HL-60/S4 treated with retinoic acid at 250 ng/mL for 4 days and 3 days (cell line): ENCODE results near the gene MAPK10.
"Not testable (repeated sequence)": the region's sequence is repeated elsewhere in the genome, so short reads cannot be mapped to it uniquely, and the experiment has no call there.

Source experiments
- in situ Hi-C: fragments of 300-500 bp; cut with MboI; formaldehyde crosslinking; loops from 2 replicates; pipeline ENCODE4 v1.7.0; 2022; ENCODE audit warnings: low sequenced_read_pairs

The MAPK10 gene

DNA sequence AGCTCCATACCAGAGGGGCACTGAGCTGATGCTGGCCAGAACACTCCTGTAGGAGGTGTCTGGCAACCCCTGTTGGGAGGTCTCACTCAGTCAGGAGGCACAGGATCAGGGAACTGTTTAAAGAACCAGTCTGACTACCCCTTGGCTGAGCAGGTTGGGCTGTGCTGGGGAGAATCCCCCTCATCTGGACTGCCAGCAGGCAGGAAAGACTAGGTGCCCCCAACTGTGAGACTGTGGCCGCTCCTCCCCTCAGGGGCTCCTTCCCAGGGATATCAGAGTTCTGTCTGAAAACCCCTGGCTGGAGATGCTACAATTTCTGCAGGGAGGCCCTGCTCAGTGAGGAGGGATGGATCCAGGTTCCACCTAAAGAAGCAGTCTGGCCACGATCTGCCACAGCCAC, 245.3 kb downstream of the MAPK10 start:
- in situ Hi-C loops: no loop called here

DNA sequence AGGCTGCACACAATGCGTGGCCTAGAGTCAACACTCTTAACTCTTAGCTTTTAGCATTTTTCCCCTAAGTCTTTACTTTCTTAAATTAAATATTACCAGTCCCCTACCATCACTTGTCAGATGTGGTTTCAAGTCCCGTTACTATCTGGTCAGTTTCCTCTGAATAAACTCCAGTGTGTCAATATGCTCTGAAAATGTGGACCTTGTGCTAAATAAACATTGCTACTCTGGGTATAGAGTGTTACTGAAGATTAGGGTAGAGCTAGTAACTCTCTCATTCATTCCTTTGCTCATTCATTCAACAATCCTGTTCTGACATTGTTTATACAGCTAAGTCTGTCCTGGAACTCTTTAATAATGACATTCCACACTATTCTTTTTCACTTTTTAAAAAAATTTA, 251.0 kb downstream of the MAPK10 start:
- in situ Hi-C loops: no loop called here

DNA sequence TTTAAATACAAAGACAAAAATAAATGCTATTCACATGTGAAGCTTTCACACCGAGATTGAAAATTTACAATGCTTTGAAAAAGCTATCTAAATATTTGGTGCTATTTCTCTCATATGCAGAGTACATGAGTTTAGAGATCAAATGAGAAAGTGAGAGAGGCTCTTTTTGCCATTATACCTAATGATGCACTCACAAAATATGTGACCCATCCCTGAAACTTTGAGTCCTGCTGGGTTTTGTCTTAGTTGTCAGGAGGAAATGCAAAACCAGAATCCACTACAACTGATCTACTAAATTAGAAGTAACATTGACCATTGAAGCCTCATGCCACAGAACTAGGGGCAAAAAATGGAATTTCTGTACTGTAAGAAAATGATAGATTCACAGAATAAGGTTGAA, 251.7 kb downstream of the MAPK10 start:
- in situ Hi-C loops: no loop called here

DNA sequence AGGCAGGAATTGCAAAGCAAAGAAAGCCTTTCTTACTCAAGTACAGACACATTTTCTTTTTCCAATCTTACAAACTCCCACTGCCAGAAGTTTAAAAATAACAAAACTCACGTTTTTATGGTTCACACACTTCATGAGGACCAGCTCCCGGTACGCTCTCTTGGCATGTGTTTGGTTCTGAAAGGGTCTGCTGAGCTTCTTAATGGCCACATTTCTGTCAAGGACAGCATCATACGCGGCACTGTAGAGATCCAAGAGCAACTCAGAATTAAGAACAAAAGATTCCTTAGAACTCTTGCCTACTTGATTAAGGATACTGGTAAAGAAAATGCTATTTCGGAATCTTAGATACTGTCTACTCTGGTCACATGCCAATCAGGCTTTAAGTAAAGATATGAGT, 252.7 kb downstream of the MAPK10 start:
- in situ Hi-C loops: no loop called here

DNA sequence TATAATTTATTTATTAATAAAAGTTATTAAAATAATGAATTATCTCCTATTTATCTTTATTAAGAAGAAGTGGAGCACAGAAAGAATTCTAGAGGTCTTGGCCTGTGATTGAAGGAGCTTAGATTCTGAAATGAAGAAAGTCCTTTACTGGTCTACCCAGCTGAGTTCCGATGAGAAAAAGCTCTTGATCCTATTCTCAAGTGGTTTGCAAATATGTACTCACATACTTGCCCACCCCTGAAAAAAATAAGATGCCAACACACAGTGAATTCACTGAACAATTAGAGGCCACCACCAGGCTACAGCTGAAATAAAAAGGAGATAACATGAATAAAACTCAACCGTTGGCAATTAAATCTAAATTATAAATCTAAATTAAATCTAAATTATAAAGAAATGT, 253.4 kb downstream of the MAPK10 start:
- in situ Hi-C loops: no loop called here

DNA sequence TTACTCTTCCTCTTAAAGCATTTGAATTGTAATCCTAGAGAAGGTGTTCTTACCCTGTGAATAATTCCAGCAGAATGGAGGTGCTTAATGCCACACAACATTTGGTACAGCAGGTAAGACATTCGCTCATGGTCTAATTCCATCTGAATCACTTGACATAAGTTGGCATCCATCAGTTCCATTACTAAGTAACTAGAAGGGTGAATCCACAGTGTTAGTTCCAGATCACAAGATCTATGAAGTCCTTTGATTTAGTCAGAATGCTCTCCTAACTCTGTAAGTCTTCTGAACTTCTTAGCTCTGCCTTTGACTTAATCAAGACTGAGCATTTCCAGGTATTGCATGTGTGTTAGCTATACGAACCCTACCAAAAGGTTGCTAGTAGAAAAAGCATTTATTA, 258.0 kb downstream of the MAPK10 start:
- in situ Hi-C loops: no loop called here

DNA sequence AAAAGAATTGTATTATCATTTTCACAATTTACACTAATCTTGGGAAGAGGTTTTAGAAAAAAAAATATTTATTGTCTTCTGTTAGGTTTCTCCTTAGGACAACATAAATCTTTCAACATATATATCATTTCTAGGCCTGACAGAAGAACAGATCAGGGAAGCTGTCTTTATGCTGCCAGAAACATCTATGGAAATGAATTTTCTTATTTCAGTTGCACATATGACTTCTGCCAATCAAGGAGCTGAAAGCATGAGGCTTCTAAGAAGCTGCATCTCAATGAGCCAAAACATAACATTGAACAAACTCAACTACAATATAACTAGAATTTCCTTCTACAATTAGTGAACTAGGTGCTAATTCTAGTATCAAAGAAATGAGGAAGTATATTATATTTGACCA, 258.4 kb downstream of the MAPK10 start:
- in situ Hi-C loops: no loop called here

DNA sequence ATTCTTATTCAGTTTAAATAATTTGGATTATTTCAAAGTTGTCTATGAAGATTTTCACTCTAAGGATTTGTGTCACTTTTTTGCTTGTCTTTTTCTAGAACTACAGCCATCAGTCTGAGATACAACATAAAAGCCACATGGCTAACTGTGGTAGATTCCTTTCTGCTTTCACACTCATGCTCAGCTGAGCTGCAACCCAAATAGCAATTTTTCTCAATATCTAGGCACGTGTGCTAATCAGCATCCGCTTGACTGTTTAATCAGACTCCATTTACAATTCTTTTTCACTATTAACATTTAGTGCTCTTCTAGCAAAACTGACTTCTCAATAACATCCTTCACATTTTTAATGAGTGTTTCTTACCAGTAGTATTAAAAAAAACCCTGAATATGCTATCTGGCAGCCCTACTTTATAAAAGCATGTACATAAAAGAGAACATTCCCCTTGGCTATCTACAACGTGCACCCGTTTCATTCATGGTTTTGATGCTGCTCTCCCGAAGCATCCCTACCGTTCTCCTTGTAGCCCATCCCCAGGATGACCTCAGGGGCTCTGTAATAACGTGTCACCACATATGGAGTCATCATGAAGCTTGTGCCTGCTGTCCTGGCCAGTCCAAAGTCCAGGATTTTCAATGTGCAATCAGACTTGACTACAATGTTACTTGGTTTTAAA, 259.2 kb downstream of the MAPK10 start:
- in situ Hi-C loops: no loop called here

DNA sequence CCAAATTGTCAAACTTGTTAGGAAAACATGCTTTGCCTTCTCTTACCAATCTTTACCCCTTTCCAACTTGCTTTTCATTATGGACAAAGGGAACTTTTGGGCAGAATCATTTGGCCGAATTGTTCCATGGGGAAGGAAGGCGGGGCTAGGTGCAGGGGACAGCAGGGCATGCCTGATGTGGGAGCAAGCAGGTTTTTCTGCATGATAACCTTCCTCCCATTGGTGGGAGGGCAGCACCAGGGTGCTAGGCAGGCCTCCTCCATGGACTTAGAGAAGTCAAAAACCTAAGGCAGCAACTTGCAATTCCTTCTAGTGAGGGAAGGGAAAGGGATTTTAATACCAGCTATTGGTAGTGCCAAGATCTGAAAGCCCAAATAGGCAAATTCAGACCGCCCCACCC, 260.5 kb downstream of the MAPK10 start:
- in situ Hi-C loops: no loop called here

DNA sequence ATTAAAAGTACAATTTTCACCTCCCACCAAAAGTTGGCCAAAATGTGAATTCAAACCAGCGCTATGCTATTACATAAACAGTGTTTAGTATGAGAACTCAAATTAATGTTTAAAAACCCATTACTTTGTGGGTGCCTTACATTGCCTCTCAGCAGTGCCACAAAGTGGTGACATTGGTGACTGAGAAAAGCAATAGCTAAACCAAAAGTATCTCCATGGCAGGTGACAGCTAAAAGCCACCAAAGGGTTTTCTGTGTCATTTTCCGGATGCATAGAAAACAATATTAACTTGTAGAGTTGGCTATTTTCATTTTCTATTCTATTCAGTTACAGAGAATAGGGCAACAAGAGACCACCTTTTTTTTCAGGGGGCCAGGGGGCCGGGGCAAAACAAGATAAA, 261.2 kb downstream of the MAPK10 start:
- in situ Hi-C loops: no loop called here

DNA sequence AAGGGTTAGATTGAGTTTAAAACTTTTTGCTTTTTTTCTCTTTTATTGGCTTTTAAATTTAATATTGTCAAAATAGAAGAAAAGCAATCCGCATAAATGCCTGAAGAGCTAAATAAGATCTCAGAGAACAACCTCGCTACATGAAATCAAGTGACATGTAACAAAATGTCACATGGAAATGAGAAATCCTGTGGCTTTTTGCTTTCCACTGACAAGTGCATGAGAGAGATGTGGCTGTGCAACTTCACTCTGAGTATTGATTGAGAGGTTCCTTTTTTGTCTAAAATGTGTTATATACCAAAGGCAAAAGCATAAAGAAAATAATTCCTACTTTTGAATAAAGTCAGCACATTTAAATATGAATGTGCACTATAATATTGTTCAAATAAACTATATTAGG, 263.5 kb downstream of the MAPK10 start:
- in situ Hi-C loops: no loop called here

DNA sequence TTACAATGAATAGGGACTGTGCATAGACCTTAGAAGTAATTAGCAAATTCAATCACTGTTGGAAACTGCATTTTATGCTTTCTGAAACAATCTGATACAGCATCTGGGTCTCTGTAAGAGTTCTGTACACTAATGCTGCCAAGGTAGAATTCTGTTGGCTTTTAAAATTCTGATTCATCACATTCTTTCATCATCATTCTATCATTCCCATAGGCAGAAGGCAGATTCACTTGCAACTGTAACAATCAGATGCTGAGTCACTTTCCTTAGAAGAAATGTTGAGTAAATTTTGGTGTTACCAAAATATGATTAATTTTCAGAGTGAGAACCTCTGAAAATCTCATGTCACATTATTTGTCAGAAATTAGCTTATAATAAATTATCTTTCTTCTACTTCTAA, 267.2 kb downstream of the MAPK10 start:
- in situ Hi-C loops: no loop called here

DNA sequence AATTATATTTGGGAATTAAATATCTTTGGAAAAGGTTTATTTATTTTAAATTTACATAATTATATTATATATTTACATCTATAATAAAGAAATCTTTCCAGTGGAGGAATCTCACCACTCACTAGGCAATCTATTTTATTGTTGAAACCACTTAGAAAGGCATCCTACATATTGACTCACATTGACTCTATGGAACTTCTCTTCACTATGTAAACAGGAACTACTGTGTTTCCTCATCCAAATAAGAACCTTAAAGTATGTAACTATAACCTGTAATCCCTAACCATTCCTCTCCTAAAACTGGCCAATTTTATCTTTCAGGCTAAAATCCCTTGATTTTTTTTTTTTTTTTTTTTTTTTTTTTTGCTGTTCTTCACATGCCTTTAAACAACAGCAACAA, 268.7 kb downstream of the MAPK10 start:
- in situ Hi-C loops: no loop called here

DNA sequence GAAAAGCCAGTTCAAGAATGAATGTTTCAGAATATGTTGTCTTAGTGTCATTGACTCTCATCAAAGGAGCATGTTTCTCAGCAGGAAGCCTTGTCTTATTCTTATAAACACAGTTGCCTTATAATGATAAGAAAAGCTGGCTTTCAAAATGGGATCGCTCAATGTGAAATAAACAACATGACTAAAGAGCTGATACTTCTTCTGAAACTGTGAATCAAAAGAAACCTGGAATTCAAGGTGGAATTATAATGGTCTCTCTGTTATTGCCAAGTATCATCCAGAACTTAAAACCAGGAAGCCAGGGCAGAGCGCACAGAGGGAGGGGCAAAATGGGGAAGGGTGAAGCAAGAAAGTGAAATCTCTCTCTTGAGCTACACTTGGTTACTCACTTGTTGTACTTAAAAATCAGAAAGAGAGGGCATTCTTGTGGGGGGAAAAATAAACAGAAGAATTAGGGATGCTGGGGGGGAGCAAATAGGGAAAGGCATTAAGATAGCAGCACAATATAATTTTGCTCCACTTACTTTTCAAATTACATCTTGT, 270.0 kb downstream of the MAPK10 start:
- in situ Hi-C loops: no loop called here

DNA sequence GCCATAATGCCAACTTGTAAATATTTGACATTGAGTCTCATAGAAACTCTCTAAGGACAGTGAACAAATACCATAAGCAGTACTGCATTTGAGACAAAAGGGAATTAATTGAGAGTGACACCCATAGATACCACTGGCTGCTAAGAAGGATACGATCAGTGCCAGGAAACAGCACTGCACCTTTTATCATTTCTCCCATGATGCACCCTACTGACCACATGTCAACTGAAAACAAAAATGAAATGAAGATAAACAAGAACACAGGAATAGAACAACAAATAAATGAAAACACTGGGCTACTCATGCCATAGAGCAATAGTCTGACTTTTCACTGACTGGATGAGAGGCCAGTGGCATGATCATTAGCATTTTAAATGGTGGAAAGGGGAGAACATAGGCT, 270.8 kb downstream of the MAPK10 start:
- in situ Hi-C loops: no loop called here

DNA sequence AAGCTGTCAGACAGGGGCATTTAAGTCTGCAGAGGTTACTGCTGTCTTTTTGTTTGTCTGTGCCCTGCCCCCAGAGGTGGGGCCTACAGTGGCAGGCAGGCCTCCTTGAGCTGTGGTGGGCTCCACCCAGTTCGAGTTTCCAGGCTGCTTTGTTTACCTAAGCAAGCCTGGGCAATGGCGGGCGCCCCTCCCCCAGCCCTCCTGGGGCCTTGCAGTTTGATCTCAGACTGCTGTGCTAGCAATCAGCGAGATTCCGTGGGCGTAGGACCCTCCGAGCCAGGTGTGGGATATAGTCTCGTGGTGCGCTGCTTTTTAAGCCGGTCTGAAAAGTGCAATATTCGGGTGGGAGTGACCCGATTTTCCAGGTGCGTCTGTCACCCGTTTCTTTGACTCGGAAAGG, 284.1 kb downstream of the MAPK10 start:
- in situ Hi-C loops: not testable (repeated sequence)

DNA sequence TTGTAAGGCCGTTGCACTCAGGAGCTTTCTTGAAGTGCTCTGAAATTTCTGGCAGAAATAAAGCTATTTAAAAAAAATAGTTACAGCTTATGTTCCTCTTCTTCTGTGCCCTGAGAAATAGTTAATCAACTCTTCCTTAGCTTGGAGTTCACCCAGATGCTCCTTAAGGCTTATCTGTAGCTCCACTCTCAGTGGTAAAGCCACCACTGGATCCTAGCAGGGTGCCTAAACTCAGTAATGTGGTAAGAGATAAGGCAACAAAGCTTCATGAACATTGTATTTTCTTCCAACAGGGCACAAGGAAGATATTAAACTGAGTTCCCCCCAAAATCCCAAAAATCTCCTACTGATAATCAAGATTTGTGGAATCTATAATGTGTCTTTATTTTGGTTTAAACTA, 299.5 kb downstream of the MAPK10 start:
- in situ Hi-C loops: no loop called here

DNA sequence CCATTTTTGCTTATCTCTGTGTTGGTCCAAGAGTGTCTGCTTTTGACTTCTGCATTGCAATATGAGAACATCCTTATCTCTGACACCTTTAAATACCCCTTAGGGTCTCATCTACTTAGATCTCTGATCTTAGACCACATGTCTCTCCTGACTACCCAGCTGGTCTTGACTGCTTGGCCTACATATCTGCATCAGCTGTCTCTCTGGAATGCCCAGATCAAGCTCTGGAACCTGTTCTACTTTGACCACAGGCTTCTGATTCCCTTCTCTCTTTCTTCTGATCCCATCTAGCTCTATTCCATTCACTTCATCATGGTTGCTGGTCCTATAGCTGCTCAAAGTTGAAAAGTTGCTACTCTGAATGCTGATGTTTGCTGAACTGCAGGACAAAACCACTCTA, 301.2 kb downstream of the MAPK10 start:
- in situ Hi-C loops: no loop called here

DNA sequence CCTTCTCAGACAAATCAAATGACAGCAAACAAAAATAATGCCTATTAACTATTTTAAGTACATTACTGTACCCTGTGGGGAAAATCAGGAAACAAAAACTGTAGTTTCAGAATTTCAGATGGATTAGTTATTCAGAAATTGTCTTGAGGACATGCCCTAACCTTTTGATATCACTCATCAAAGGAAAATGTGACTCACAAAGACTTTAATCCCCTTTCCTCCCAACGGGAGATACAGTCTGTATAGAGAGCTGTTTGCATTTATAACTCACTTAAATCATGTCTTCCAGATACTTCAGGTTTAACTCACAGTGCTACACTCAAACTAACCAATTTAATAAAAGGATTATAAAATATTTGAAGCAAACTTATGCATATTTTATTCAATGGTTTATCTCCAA, 304.0 kb downstream of the MAPK10 start:
- in situ Hi-C loops: no loop called here

DNA sequence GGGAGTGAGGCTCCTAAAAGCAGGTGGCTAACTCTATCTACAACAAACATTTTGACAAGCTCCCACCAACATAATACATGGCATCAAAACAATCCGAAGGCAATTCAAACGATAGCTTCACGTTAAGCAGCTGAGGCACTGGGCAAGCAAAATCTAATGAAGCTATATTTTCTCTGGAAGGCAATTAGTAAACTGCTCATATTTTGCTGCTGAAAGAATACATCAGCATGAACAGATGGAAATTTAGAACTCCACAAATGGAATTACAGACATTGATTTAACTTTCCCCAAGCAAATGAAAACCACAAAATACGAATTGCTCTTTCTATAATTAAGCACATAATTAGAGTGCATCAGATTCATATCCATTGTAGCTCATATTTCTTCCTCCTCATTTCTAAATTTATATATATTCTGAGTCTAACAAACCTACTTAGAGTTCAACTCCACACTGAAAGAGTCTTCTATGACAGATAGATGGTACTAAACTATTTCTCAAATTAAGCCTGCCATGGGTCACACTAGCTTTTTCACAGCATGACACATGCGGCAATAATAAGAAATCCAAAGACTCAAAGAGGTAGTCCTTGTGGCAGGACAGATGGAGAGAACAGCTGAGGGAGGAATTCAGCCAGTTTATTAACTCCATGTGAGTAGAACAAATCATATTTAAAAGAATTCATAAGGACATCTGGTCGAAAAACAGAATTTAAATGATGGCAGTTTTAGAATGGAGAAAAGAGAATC, 305.4 kb downstream of the MAPK10 start:
- in situ Hi-C loops: no loop called here

DNA sequence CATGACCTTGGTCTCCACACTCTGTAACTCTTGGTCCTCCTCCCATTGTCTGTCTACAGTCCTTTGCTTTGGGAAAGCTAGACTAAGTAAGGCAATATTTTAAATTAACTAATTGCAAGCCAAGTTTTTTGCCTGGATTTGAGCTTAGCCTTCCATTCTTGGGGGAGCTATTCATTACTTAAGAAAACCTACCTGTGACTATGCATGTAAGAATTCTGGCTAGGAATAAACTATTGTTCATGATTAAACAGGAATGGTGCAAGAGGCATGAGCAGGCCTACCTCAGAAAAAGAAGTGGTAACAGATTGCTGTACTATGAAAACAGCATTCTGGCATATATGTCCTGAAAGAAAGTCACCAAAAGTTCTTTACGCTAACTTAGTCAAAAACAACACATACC, 309.4 kb downstream of the MAPK10 start:
- in situ Hi-C loops: no loop called here

DNA sequence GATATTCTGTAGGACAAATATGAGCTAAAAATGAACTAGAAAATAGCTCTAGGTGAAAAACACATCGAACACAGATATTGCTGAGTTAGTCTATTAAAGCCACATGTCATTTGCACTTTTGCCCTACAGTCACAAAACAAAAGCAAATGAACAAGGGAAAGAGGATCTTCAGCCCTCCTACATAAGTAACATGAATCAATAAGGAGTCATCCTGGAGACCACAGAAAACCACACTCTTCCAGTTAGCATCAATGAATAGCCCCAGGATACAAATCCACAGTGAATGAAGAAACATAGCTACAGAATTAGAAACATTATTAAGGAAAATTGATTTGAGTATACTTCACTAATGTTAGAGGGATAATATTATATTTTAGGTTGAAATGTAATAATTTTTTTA, 311.4 kb downstream of the MAPK10 start:
- in situ Hi-C loops: no loop called here

DNA sequence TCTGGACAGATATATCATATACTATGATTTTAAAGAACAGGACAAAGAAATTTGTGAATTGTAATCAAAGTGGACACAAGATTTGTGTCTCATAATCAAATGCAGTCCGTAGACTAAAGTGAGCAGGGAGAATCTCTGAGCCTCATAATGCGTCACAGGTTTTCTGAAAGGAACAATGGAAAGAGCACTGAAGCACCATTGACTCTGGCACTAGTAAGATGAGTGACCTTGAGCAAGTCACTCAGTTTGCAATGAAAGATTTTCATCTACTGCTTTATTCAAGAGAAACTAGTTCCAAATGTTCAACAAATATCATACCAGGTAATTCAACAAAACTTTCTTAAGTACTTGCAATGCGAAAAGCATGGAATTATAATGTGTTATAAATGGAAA, 315.3 kb downstream of the MAPK10 start:
- in situ Hi-C loops: no loop called here
